Hepatocyte (in vitro differentiated cells): ENCODE measurements around the gene PSMB10. TPM values are rescaled to one million over a fixed set of nuclear protein-coding genes. Genes with fewer than 3 reads are reported as not detected.

Experiments used
- DNase-seq: peaks from one replicate; pipeline ENCODE4 v3.0.0-alpha.2; 2016; ENCODE audit warnings: low spot score
- H2AFZ ChIP-seq: fragments of 200-600 bp; sonication (generic); 2 replicates; pipeline ENCODE4 v1.6.0; 2016; ENCODE audit warnings: antibody characterized with exemption, mild to moderate bottlenecking
- H3K27ac ChIP-seq: fragments of 200-600 bp; sonication (generic); 2 replicates; pipeline ENCODE4 v1.5.1; 2016; ENCODE audit warnings: mild to moderate bottlenecking
- H3K27me3 ChIP-seq: fragments of 200-600 bp; sonication (generic); 2 replicates; pipeline ENCODE4 v1.6.1; 2016
- H3K36me3 ChIP-seq: fragments of 200-600 bp; sonication (generic); replicated peaks from 2 replicates; pipeline ENCODE4 v1.5.1; 2016; ENCODE audit warnings: low read depth; ENCODE audit not compliant: insufficient read depth
- H3K4me1 ChIP-seq: fragments of 200-600 bp; sonication (generic); 2 replicates; pipeline ENCODE4 v1.5.1; 2016; ENCODE audit warnings: mild to moderate bottlenecking, moderate library complexity; ENCODE audit not compliant: insufficient read depth
- H3K4me2 ChIP-seq: fragments of 200-600 bp; sonication (generic); 2 replicates; pipeline ENCODE4 v1.6.0; 2016
- H3K4me3 ChIP-seq: fragments of 200-600 bp; sonication (generic); 2 replicates; pipeline ENCODE4 v1.5.1; 2016; ENCODE audit warnings: mild to moderate bottlenecking
- H3K79me2 ChIP-seq: fragments of 200-600 bp; sonication (generic); 2 replicates; pipeline ENCODE4 v1.6.0; 2017; ENCODE audit warnings: mild to moderate bottlenecking
- H3K9me2 ChIP-seq: fragments of 200-600 bp; sonication (generic); replicated peaks from 2 replicates; pipeline ENCODE4 v1.6.0; 2017; ENCODE audit warnings: mild to moderate bottlenecking; ENCODE audit not compliant: insufficient read depth
- H3K9me3 ChIP-seq: fragments of 200-600 bp; sonication (generic); 2 replicates; pipeline ENCODE4 v1.5.1; 2016; ENCODE audit warnings: low read depth, mild to moderate bottlenecking
- H4K20me1 ChIP-seq: fragments of 200-600 bp; sonication (generic); 2 replicates; pipeline ENCODE4 v1.6.0; 2016; ENCODE audit warnings: mild to moderate bottlenecking; ENCODE audit not compliant: insufficient read depth, poor library complexity, severe bottlenecking
- CTCF ChIP-seq: fragments of 200-600 bp; sonication (generic); IDR thresholded peaks from 2 replicates; pipeline ENCODE4 v1.5.1; 2016; ENCODE audit warnings: antibody characterized with exemption, mild to moderate bottlenecking; ENCODE audit not compliant: poor library complexity
- EZH2 ChIP-seq: fragments of 200-600 bp; sonication (generic); IDR thresholded peaks from 2 replicates; pipeline ENCODE4 v1.6.1; 2016; ENCODE audit warnings: antibody characterized with exemption, mild to moderate bottlenecking, borderline replicate concordance
- EZH2phosphoT487 ChIP-seq: fragments of 200-600 bp; sonication (generic); IDR thresholded peaks from one replicate; pipeline ENCODE4 v1.6.1; 2018; ENCODE audit warnings: antibody characterized with exemption, mild to moderate bottlenecking, low read depth, moderate library complexity; ENCODE audit not compliant: unreplicated experiment, severe bottlenecking
- WGBS: methylation state at CpG from one replicate; pipeline ENCODE4 v1.1.6; 2016; ENCODE audit warnings: low lambda C conversion rate; ENCODE audit errors: missing lambda C conversion rate; 5-methylcytosine and 5-hydroxymethylcytosine counted together
- polyA plus RNA-seq: library from polyadenylated mRNA; unstranded; fragments of >200 nt; fragmentation: Nextera tagmentation; extraction: Ambion mirVana; gene quantifications from 2 replicates; pipeline ENCODE4 v1.2.1, GENCODE V29; 2016
- total RNA-seq: library from RNA; depleted of rRNA; stranded (reverse); fragments of >200 nt; gene quantifications from 2 replicates; pipeline ENCODE4 v1.2.3, GENCODE V29; 2014

PSMB10 gene
- total and polyA plus RNA-seq, 2 experiments from 2014 or later, result 13.7 to 48.7 TPM

- Histone ChIP-seq H3K4me1 (no peaks in the 10 kb centered on the region), H3K36me3 (no peaks in the 10 kb centered on the region), H3K9me3 (no peaks in the 10 kb centered on the region), H2AFZ (no peak within 1 kb of the TSS), H3K27me3 (no peaks in the 10 kb centered on the region), H3K4me2 (no peak within 1 kb of the TSS), H3K9me2 (no peaks in the 10 kb centered on the region), H3K4me3 (no peak within 1 kb of the TSS), H4K20me1 (no peaks in the 10 kb centered on the region), H3K79me2 (peaks cover 13% of the 10 kb centered on the region), H3K27ac (no peak within 1 kb of the TSS)
- 82% methylated on average over 19 of the region's 23 CpGs for WGBS
- TF ChIP-seq CTCF (no peak), EZH2 (no peak), EZH2phosphoT487 (no peak)
- DNase-seq, result no peak
Observed at GRCh38 chr16:67943619-67944504, 7.2 kb upstream of the PSMB10 start, which contains the start of gene LCAT. TSS of gene LCAT (minus strand) at chr16:67944120. CDS start at chr16:67944101, 19 bp downstream.

GRCh38 chr16:67943256-67943618 is 6.6 kb upstream of the PSMB10 start:
- Histone ChIP-seq H3K4me2 (no peak overlapping the region), H3K9me2 (no peaks in the 10 kb centered on the region), H3K4me1 (no peaks in the 10 kb centered on the region), H3K27ac (no peak overlapping the region), H3K36me3 (no peaks in the 10 kb centered on the region), H2AFZ (no peak overlapping the region), H3K79me2 (peaks cover 13% of the 10 kb centered on the region), H3K27me3 (no peaks in the 10 kb centered on the region), H4K20me1 (no peaks in the 10 kb centered on the region), H3K9me3 (no peaks in the 10 kb centered on the region), H3K4me3 (no peak overlapping the region)
- DNase-seq, result no peak
- 100% methylated on average over 3 of the region's 6 CpGs for WGBS
- no peak for TF ChIP-seq EZH2phosphoT487
- TF ChIP-seq CTCF, result no peak
- no peak for TF ChIP-seq EZH2

- Histone ChIP-seq H3K27ac (no peak overlapping the region), H3K9me2 (no peaks in the 10 kb centered on the region), H3K4me3 (no peak overlapping the region), H3K4me1 (no peaks in the 10 kb centered on the region), H3K36me3 (no peaks in the 10 kb centered on the region), H3K4me2 (no peak overlapping the region), H3K9me3 (no peaks in the 10 kb centered on the region), H4K20me1 (no peaks in the 10 kb centered on the region), H3K27me3 (no peaks in the 10 kb centered on the region), H2AFZ (no peak overlapping the region), H3K79me2 (peaks cover 18% of the 10 kb centered on the region)
- TF ChIP-seq EZH2phosphoT487 (no peak), EZH2 (no peak), CTCF (no peak)
- DNase-seq, result no peak
- 96% methylated on average over 27 of the region's 27 CpGs for WGBS
Observed at GRCh38 chr16:67942510-67943255, 6.0 kb upstream of the PSMB10 start.
